Coronary artery (tissue), 2 donors: ENCODE results near the gene KAZN.

Experiments used
- DNase-seq: peaks from one replicate; pipeline ENCODE4 v3.0.0-alpha.2; 2017; ENCODE audit warnings: low spot score
- H3K27ac ChIP-seq, 2 donors: fragments of 200-600 bp; sonication (generic); one replicate each; pipeline ENCODE4 v1.5.1; 2016 to 2019
- H3K4me3 ChIP-seq: fragments of 200-600 bp; sonication (generic); 2 replicates; pipeline ENCODE4 v1.5.1; 2016; ENCODE audit warnings: mild to moderate bottlenecking, moderate library complexity
- CTCF ChIP-seq: fragments of 200-600 bp; sonication (generic); IDR thresholded peaks from one replicate; pipeline ENCODE4 v1.5.1; 2019; ENCODE audit warnings: antibody characterized with exemption

Gene KAZN

DNA sequence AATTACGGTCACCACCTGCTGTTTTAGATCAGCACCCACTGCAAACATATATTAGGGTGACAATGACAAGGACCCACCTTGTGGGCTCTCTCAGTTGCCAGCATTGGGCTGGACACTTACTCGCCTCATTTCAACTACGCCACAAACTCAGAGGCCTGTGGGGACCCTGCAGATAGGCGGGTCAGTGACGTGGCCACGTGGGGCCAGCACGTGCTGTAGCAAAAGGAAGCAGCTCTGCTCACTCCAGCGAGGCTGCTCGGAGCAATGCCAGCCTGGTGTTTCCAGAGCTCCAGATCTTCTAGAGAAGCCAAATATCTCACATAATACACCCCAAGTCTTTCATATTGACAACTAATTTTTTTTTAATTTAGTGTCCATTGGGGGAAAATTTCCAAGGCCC, 478.3 kb downstream of the KAZN start:
- DNase-seq, result no peak
- TF ChIP-seq CTCF, result no peak
- H3K4me3 ChIP-seq, result no peak overlapping the region
- no peak overlapping the region for H3K27ac ChIP-seq

DNA sequence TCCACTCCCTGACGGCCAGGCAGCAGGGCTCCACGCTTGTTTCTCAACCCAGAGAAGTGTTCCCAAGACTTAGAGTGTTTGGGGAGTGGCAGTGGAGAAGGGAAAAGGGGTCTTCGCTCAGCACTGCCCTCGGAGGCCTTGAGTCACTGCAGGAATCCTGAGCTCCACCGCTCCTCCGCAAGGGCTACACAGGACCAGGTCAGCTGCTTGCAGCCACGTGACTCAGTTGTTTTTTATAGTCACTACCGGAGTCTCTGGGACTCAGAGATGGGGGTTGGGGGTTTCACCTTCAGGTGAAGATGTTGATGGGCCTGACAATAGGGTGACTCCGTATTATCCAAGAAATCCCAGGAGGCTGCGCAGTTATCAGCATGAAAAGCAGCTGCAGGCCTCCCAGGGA, 478.9 kb downstream of the KAZN start:
- no peak overlapping the region for H3K27ac ChIP-seq
- TF ChIP-seq CTCF, result no peak
- no peak for DNase-seq
- no peak overlapping the region for H3K4me3 ChIP-seq

- DNase-seq, result no peak
- TF ChIP-seq CTCF, result no peak
- H3K4me3 ChIP-seq, result no peak overlapping the region
- H3K27ac ChIP-seq, result no peak overlapping the region
Observed at GRCh38 chr1:15080328-15081007, 482.0 kb downstream of the KAZN start.

DNA sequence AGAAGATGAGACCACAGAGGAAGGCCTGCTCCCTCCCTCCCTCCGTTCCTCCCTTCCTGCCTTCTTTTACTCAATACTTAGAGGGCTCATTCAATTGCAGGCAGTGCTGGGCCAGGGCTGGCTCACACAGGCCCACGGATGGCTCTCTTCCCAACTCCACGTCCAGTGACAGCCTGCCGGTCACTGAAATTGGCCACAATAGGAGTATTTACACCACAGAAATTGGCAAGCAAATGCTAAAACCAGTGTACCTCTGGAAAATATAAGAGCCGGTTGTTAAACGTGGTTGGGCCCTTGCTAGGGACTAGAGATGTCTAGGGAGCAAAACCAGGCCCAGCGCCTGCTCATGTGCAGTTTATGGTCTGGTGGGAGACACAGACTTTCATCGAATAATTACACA, 482.6 kb downstream of the KAZN start:
- no peak for DNase-seq
- no peak overlapping the region for H3K4me3 ChIP-seq
- no peak for TF ChIP-seq CTCF
- no peak overlapping the region for H3K27ac ChIP-seq

GRCh38 chr1:15083578-15083977, 485.1 kb downstream of the KAZN start:
- Histone ChIP-seq H3K27ac (no peak overlapping the region), H3K4me3 (no peak overlapping the region)
- DNase-seq, result no peak
- TF ChIP-seq CTCF, result no peak

DNA sequence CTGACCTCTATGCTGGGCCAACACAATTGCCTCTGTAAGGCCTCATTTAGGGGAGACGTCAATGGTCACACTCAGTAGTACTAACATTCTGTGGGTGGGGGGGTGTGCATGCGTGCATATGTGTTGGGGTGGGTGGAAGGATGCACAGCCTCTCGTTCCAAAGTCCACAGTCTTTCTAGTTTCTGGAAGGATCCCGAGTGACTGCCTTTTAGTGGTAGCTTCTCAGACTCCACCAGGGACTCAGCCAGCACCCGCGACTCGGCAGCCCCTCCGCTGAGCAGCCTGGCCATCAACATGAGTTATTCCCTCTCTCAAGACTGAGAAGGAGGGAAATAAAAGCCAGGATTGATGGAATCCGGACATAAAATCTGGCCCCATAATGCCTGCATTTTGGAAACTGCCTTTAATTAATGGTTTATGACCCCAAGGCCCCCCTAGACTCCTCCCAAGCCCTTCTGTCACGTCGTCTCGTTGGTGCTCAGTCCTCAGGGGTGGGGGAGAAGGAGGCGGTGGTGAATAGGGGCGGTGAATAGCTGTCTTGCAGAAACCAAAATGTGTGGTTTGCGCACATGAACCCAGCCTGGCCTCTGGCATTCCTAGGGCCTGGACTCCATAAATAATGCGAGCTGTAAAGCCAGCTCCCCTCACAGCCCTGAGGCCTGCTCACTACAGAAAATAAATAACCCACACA, 489.9 kb downstream of the KAZN start:
- no peak for DNase-seq
- no peak for TF ChIP-seq CTCF
- no peak overlapping the region for H3K27ac ChIP-seq

More for the DNA sequence above, 489.9 kb downstream of the KAZN start:
- H3K4me3 ChIP-seq, result no peak overlapping the region
